SU-DHL-6 (cell line): ENCODE measurements around the gene NUTM1.
"Not testable (repeated sequence)": the region's sequence is repeated elsewhere in the genome, so short reads cannot be mapped to it uniquely, and the experiment has no call there.

ENCODE experiments used
- H2AFZ ChIP-seq: fragments of 200-600 bp; sonication (generic); 2 replicates; pipeline ENCODE4 v1.6.1; 2014; ENCODE audit warnings: low read depth, mild to moderate bottlenecking, moderate library complexity, mixed read lengths, antibody characterized with exemption, low read length; ENCODE audit not compliant: severe bottlenecking
- H3F3A ChIP-seq: fragments of 200-600 bp; shearing (Covaris generic); 2 replicates; pipeline ENCODE4 v1.6.0; 2016; ENCODE audit warnings: antibody characterized with exemption, mild to moderate bottlenecking; ENCODE audit not compliant: insufficient read depth
- H3K27ac ChIP-seq: fragments of 200-600 bp; sonication (generic); 2 replicates; pipeline ENCODE4 v1.5.1; 2016; ENCODE audit warnings: low read depth, mild to moderate bottlenecking, low read length, moderate library complexity, mixed read lengths
- H3K27me3 ChIP-seq: fragments of 200-600 bp; sonication (generic), shearing (Covaris generic); 2 replicates; pipeline ENCODE4 v1.6.0; 2014; ENCODE audit warnings: mild to moderate bottlenecking, low read length
- H3K36me3 ChIP-seq: fragments of 200-600 bp; sonication (generic); 2 replicates; pipeline ENCODE4 v1.6.1; 2014; ENCODE audit warnings: mild to moderate bottlenecking, low read length, mixed read lengths
- H3K4me2 ChIP-seq: fragments of 300-600, 200-600 bp; shearing (Covaris generic), sonication (generic); 2 replicates; pipeline ENCODE4 v1.6.0; 2014; ENCODE audit warnings: low read length, low read depth, mild to moderate bottlenecking; ENCODE audit not compliant: poor library complexity, severe bottlenecking
- H3K4me3 ChIP-seq: fragments of 200-600 bp; sonication (generic); 2 replicates; pipeline ENCODE4 v1.5.1; 2014; ENCODE audit warnings: antibody characterized with exemption, low read length, mild to moderate bottlenecking, mixed read lengths; ENCODE audit not compliant: insufficient read depth, poor library complexity, severe bottlenecking
- H3K79me2 ChIP-seq: fragments of 200-600 bp; sonication (generic); 2 replicates; pipeline ENCODE4 v1.6.1; 2014; ENCODE audit warnings: mild to moderate bottlenecking, low read length, moderate library complexity; ENCODE audit not compliant: insufficient read depth
- H3K9ac ChIP-seq: fragments of 200-600 bp; sonication (generic); 2 replicates; pipeline ENCODE4 v1.7.0; 2014; ENCODE audit warnings: mild to moderate bottlenecking, low read length
- H3K9me2 ChIP-seq: fragments of 200-600 bp; sonication (generic); replicated peaks from 2 replicates; pipeline ENCODE4 v1.6.1; 2014; ENCODE audit warnings: low read length; ENCODE audit not compliant: insufficient read depth
- H3K9me3 ChIP-seq: fragments of 200-600 bp; sonication (generic); 2 replicates; pipeline ENCODE4 v1.6.1; 2014; ENCODE audit warnings: low read length, mixed read lengths; ENCODE audit not compliant: insufficient read depth
- H4K20me1 ChIP-seq: fragments of 200-600 bp; sonication (generic); 2 replicates; pipeline ENCODE4 v1.6.1; 2014; ENCODE audit warnings: low read depth, mild to moderate bottlenecking, antibody characterized with exemption, low read length, moderate library complexity, mixed read lengths

Gene NUTM1

GRCh38 chr15:34392981-34393380, 49.9 kb downstream of the NUTM1 start:
- H3K9me2 ChIP-seq: not testable (repeated sequence)

GRCh38 chr15:34397637-34398259, 54.6 kb downstream of the NUTM1 start:
- H4K20me1 ChIP-seq, H3K36me3 ChIP-seq, H3K4me2 ChIP-seq, H3K4me3 ChIP-seq, H3K27me3 ChIP-seq, H3K9me2 ChIP-seq, H2AFZ ChIP-seq, H3K9me3 ChIP-seq, H3F3A ChIP-seq, H3K79me2 ChIP-seq, H3K27ac ChIP-seq, H3K9ac ChIP-seq: not testable (repeated sequence)

More at GRCh38 chr15:34392981-34393380, 49.9 kb downstream of the NUTM1 start:
- not testable (repeated sequence) for H3F3A ChIP-seq, H4K20me1 ChIP-seq, H3K9ac ChIP-seq, H3K4me3 ChIP-seq, H3K27ac ChIP-seq, H3K36me3 ChIP-seq, H3K27me3 ChIP-seq, H3K9me3 ChIP-seq, H2AFZ ChIP-seq, H3K79me2 ChIP-seq, H3K4me2 ChIP-seq

- not testable (repeated sequence) for H3K79me2 ChIP-seq, H3K9me3 ChIP-seq, H3K27ac ChIP-seq, H3K4me2 ChIP-seq, H3K36me3 ChIP-seq, H3F3A ChIP-seq, H3K4me3 ChIP-seq, H3K9ac ChIP-seq, H3K27me3 ChIP-seq, H2AFZ ChIP-seq, H3K9me2 ChIP-seq, H4K20me1 ChIP-seq
Measured at GRCh38 chr15:34403160-34403598, 60.1 kb downstream of the NUTM1 start.

- not testable (repeated sequence) for H3K9ac ChIP-seq, H3K9me2 ChIP-seq, H4K20me1 ChIP-seq, H3K36me3 ChIP-seq, H2AFZ ChIP-seq, H3K4me3 ChIP-seq, H3K27ac ChIP-seq, H3K27me3 ChIP-seq, H3K4me2 ChIP-seq, H3K9me3 ChIP-seq, H3K79me2 ChIP-seq, H3F3A ChIP-seq
Measured at GRCh38 chr15:34403899-34404298, 60.8 kb downstream of the NUTM1 start.
